SIG-M5 treated with dmso at 0.1 percent for 504 hours (cell line): ENCODE measurements around the gene SPACA6.

ENCODE experiments used
- DNase-seq: peaks from one replicate; lab custom pipeline; 2025; ENCODE audit not compliant: unreplicated experiment; lab: John Stamatoyannopoulos, UW

SPACA6 gene

DNA sequence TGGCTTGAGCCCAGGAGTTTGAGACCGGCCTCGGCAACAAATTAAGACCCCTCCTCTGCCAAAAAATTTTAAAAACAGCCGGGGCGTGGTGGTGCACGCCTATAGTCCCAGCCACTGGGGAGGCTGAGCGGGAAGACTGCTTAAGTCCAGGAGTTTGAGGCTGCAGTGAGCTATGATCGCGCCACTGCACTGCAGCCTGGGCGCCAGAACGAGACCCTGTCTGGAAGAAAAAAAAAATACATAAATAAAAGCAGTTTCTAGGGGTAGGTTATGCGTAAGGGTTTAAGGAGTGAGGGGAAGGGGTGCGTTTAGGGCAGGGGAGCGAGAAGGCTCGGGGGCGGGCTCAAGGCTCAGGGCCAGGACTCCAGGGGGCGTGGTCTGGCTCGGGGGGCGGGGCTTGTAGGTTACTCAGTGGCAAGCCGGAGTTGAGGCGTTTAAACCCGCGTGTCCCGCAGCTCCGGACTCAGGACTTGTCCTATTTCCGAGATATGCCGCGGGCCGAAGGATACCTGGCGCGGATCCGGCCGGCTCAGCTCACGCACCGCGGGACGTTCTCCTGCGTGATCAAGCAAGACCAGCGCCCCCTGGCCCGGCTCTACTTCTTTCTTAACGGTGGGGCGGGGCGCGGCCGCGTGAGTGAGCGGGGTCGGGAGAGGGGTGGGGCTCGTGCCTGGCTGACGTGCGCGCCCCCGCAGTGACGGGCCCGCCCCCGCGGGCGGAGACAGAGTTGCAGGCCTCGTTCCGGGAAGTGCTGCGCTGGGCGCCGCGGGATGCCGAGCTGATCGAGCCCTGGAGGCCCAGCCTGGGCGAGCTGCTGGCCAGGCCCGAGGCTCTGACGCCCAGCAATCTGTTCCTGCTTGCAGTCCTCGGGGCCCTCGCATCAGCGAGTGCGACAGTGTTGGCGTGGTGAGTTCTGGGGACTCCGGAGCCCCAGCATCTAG, 10.7 kb downstream of the SPACA6 start:
- DNase-seq: peak; percentile 84

DNA sequence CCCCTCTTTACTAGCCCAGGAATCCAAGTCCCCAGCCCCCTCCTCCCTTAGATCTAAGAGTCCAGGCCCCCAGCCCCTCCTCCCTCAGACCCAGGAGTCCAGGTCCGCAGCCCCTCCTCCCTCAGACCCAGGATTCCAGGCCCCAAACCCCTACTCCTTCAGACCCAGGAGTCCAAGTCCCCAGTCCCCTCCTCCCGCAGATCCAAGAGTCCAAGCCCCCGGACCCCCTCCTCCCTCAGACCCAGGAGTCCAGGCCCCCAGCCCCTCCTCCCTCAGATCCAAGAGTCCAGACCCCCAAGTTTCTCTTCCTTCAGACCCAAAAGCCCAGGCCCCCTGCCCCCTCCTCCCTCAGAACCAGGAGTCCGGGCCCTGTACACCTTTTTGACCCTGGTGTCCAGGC, 11.5 kb downstream of the SPACA6 start:
- no peak for DNase-seq

DNA sequence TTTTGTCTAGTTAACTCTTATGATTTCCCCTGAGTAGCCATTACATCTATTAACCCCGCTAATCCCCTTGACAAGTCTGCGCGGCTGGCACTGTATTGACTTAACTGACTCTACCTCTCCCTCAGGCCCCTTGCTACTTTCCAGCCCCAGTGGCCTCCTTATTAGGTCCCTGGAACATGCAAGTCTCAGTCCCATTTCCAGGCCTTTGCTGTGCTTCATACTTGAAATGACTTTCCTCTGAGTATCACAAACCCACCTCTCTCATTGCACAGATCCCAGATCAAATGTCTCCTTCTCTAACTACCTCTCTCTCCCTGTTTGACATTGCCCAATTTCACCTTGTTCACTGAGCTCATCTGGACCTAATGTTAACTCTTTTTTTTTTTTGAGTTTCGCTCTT, 13.2 kb downstream of the SPACA6 start:
- DNase-seq: no peak

DNA sequence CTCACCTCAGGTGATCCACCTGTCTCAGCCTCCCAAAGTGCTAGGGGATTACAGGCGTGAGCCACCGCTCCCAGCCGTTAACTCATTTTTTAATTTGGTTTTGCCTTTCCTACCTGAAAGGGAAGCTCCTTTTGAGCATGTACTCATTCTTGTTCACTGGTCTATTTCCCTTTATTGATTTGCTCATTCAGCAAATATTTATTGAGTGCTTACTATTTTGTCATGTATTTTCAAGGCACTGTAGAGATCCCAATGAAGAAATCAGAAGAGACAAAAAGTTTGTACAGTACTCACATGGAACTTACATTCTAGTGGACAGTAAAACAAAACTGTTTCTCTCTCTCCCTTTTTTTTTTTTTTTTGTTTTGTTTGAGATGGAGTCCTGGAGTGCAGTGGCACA, 13.8 kb downstream of the SPACA6 start:
- no peak for DNase-seq

DNA sequence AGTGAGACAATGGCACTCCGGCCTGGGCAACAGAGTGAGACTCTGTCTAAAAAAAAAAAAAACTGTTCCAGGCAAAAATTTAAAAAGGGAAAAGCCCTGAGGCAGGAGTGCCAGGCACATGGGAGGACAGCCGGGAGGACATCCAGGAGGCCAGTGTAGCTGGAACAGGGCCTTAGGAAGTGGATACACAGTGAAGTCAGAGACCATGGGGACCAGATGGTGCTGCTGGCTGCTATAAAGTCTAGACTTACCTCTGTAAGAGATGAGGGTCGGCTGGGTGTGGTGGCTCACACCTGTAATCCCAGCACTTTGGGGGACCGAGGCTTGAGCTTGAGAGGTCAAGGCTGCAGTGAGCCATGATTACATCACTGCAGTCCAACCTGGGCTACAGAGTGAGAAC, 15.7 kb downstream of the SPACA6 start:
- no peak for DNase-seq

DNA sequence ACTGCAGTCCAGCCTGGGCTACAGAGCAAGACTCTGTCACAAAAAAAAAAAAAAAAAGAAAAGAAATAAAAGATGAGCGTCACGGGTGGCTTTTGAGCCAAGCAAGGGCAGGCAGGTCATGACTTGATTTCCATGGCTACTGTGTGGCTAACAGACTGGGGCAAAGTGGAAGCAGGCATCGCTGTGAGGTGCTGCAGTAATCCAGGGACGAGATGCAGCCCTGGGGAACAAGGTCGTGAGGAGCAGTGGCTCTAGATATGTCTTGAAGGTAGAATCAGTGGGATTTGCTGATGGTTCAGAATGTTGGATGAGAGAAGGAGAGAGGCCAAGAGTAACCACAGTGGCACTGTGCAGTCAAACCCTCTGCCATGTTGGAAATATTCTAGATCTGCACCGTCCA, 16.4 kb downstream of the SPACA6 start:
- DNase-seq: no peak

DNA sequence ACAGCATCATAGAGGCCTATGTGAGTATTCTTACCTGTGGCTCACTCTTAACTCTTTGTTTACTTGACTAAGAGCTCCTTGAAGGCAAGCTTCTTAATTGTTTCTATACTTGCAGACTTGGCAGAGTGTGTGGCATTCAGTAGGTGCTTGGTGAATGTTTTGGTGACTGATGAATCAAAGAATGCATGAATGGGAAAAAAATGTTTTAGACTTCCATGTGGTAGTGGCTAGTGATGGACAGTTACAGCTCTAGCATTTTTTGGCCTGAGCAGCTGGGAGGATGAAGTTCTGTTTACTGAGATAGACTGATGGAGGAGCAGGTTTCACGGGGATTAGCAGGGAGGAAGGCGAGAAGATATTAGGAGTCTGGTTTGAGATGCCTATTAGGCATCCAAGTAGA, 17.0 kb downstream of the SPACA6 start:
- DNase-seq: no peak

DNA sequence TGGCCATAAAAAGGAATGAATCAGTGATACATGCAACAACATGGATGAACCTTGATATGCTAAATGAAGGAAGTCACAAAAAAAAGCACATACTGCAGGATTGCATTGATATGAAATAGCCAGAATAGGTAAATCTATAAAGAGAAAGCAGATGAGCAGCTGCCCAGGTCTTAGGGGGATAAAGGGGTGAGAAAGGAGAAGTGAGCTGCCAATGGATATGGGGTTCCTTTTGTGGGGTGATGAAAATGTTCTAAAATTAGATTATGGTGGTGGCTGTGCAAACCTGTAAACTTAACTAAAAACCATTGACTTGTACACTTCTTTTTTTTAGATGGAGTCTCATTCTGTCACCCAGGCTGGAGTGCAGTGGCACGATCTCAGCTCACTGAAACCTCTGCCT, 18.6 kb downstream of the SPACA6 start:
- no peak for DNase-seq

DNA sequence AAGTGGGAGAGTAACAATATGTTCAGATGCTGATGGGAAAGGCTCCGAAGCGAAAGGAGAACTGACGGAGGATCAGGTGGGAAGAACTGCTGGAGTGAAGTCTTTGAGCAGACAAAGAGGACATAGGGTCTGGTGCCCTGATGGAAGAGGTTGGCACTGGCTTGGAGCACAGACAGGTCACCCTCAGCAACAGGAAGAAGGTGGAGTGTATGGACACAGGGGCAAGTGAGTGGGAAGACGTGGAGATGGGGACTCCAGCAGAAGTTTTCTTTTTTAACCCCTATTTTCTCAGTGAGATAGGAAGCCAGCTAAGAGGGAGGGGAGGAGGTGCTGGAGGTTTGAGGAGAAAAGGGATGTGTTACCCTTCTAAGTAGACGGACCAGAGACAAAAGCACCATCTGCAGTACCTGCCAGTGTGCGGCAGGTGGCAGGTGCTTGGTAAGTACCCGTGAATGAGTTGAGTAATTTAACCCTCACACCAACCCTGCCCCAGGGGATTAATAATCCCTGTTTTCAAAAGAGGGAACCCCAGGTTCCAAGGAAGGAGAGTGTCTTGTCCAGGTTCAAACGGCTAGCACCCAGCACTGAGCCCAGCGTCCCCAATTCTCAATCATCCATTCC, 19.4 kb downstream of the SPACA6 start:
- DNase-seq: peak; percentile 24

DNA sequence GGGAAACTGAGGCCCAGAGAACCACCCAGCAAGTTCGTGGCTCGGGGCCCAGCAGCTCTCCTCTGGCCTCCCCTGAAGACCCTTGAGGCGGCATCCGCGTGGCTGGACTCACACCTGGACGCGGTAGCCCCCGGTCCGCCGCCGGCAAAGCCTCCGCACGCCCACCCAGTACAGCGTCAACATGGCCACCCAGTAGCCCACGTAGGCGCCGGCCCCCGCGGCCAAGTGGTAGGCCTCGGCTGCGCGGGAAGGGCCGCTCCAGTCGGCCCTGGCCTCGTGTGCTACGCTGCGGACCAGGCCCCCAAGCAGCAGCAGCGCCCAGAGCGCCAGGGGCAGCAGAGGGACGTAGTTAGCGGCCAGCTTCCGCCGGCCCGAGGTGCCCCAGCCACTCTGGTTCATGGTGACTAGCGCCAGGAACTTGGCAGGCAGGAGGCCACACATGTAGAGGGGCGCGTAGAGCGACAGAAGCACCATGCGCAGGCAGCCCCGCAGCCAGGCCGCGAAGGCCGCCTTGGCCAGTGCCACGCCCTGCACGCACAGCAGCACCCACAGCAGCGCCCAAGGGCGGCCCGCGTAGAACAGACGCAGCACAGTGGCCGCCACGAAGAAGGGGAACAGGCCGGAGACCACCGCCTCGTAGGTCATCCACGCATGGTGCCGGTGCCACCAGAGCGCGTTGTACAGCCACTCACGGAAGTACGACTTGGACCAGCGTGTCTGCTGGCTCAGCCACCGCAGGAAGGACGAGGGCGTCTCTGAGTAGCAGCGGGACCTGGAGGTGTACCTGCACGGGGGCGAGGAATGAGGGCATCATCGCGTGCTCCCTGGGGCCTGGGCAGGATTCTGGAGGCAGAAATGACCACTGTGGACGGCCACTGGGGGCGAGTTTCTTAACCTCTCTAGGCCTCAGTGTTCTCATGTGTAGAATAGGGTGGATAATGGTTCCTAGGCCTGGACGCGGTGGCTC, 20.5 kb downstream of the SPACA6 start:
- no peak for DNase-seq

DNA sequence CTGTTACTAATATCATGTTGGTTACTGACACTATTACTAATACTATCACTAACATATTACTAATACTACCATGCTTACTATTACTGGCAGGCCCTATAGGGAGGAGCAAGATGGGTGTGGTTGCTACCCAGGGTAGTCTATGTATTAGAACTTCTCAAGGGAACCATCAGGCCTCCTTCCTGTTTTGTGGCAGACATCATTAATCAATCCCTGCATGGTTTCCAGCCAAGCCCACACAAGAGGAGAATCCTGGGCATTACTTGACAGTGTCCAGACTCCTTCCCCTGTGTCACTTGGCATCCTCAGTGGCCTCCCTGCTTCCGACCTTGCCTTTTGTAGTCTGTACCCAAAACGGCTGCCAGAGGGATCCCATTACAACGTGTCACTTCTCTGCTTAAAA, 21.7 kb downstream of the SPACA6 start:
- DNase-seq: no peak

DNA sequence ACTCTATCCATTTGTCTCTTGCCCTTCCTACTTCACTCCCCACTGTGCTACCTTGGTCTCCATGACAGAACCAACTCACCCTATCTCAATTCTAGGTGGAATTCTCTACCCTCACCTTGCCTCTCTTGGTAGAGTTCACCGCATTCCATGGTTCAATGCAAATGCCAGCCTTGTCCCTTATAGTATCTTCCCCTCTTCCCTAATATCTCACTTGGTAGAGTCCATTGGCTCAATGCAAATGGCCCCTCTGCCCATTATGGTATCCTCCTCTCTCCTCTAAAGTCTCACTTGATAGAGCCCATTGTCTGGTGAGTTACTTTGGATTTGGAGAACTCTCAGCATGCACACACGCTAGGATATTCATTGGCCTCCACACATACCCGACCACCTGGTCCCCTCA, 22.7 kb downstream of the SPACA6 start:
- no peak for DNase-seq

DNA sequence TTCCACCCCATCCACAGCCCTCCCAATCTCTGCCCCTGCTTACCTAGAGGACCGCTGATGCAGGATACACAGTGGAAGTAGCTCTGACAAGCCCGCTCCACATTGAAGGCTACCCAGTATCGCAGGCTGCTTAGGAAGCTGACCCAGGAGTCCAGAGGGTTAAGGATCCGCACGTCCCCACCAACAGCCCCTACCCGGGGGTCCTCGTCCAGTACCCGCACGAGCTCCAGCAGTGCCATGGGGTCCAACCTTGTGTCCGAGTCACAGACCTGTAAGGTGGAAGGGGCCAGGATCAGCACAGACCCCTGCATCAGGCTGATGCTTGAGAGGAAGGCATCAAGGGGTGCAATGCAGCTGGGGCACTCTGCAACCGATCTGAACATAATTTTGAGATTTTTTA, 23.8 kb downstream of the SPACA6 start:
- DNase-seq: no peak

DNA sequence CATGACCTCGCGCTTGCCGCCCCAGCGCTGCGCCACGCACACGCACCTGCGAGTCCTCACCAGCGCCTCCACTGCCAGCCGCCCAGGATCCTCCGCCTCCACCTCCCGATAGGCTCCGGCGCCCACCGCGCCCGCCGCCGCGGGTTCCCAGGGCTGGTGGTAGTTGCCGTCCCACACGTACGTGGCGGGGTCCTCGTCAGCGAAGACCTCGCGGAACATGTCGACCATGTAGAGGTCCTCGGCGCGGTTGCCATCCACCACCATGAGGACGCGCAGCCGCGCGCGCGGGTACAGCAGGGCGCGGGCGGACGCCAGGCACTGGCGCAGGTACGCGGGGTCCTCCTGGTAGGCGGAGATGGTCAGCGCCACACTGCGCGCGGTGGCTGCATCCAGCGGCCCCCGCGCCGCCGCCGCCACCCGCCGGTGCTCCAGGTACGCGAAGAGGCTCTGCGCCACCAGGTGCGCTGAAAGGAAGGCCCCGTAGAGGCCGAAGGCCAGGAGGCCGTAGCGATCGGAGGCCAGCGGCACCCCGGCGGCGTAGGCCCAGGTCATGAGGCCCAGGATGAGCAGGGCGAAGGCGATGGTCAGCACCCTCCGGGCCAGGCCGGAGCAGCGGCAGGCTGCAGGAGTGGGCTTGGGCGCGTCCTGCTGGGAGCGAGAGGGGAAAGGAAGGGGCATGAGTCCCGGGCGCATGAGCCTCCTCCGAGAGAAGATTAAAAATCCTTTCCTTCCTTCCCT, 26.3 kb downstream of the SPACA6 start:
- no peak for DNase-seq

DNA sequence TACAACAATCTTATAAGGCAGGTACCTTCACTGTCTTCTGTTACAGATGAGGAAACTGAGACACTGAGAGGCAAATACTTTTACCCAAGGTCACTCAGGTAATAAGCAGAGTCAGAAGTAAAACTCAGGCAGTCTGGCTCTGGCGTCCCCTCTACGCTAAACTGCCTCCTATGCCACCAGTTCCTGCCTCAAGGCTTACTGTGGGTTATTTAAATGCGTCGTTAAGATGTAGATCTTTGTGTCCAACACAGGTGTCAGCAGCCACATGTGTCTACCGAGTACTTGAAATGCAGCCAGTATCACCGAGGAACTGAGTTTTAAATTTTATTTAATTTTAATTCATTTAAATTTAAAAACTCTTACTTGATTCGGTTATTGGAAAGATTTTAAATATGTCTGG, 28.8 kb downstream of the SPACA6 start:
- no peak for DNase-seq

DNA sequence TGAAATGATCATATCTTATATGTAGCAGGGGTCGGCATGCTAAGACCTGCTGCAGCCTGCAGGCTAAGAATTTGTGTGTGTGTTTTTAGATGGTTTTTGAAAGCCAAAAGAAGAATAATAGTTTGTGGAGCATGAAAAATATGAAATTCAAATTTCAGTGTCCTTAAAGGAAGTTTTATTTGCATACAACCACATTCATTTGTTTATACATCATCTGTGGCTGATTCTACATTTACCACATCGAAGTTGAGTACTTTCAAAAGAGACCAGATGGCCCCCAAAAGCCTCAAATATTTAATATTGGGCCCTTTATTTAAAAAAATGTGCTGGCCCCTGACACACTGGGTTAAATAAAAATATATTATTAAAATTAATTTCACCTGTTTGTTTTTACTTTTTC, 29.4 kb downstream of the SPACA6 start:
- DNase-seq: no peak

DNA sequence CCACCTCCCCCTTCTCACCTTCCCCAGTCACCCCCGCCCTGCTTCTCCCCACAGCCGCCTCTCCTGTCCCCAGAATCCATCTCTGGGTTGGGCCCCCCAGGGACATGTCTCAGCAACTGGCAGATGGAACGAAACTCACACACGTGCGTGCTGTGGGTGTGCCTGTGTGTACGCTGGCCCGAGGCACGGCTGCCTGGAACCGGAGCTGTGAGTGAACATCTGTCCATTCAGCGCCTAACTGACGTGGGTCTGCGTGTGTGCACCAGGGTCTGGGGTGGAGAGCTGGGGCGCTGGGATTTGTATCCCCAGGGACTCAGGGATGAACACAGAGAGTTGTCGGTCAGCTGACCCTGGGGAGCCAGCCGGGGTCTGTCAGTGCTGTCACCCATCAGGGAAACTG, 31.4 kb downstream of the SPACA6 start:
- no peak for DNase-seq

DNA sequence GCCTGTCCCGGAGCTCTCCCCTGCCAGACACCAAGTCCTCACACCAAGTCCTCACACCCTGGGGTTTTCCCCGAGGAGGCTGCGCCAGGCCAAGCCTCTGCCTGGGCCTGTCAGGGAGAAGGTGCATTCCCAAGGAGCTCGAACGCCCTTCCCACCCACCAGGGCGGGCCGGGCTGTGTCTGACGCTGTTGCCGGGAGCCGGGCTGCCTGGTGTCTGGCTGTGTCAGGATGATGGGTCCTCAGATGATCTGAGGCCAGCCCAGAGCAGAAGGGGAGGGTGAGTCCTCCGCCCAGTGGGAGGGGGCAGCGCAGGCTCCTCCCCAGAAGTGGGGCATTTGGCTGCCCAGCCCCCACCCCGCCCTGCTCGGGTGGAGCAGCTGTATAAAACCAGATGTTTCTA, 32.9 kb downstream of the SPACA6 start:
- no peak for DNase-seq

DNA sequence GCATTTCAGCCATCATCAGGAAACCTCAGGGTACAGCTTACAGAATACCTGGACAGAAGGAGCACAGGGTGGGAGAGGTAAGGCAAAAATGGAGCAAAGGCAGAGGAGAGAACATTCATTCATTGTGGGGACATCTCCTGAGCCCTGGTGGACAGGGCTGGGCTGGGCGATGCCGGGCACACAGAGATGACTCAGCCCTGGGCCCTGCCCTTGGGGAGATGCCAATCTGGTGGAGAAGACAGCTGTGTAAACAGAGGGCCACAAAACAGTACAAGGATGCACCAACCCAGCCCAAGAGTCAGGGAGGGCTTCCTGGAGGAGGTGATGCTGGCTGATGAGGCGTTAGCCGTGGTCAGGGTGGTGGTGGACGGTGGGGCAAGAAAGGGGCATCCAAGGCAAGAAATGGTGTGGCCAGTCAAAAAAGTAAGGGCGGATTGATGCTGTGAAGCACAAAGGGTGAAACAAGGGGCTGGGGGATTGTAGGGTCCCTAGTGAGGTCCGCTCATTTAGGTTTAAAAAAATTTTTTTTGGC, 34.3 kb downstream of the SPACA6 start:
- no peak for DNase-seq

DNA sequence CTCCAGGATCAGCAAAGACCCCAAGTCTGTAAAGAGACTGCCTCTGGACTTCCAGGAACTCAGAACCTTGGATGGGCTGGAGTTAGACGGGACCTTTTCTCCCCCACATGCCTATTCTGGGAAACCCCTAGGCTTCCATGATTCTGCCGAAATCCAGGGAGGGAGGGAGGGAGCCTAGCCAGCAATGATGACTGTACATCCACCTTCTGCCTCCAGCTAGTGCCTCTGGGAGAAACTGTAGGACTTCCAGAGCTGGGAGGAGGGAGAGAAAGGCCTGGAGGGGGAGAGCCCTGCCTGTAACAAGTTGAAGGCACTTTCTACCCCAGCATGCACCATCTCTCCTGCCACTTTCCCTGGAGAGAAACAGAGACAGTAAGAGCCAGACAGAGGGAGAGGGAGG, 36.7 kb downstream of the SPACA6 start:
- DNase-seq: no peak
